Osteoblast (primary cell): ENCODE measurements around the gene CAMK2B. TPM values are rescaled to one million over a fixed set of nuclear protein-coding genes. Genes with fewer than 3 reads are reported as not detected.

Experiments used
- DNase-seq: peaks from one replicate; pipeline ENCODE4 v3.0.0; 2011; ENCODE audit warnings: low spot score, mixed read lengths; ENCODE audit not compliant: insufficient read length; ENCODE audit errors: missing footprints
- H2AFZ ChIP-seq: 2 replicates; pipeline ENCODE4 v1.6.0; 2011; ENCODE audit warnings: mild to moderate bottlenecking, low read length
- H3K27ac ChIP-seq: 2 replicates; pipeline ENCODE4 v1.5.1; 2011; ENCODE audit warnings: mild to moderate bottlenecking, low read depth, low read length, moderate library complexity
- H3K27me3 ChIP-seq: 2 replicates; pipeline ENCODE4 v1.6.0; 2012; ENCODE audit warnings: mild to moderate bottlenecking, control low read depth, inconsistent platforms, low read length, moderate library complexity; ENCODE audit not compliant: insufficient read depth
- H3K36me3 ChIP-seq: 2 replicates; pipeline ENCODE4 v1.5.1; 2011; ENCODE audit warnings: mild to moderate bottlenecking, low read length, control low read depth, moderate library complexity; ENCODE audit not compliant: insufficient read depth
- H3K4me1 ChIP-seq: 2 replicates; pipeline ENCODE4 v1.5.1; 2011; ENCODE audit warnings: mild to moderate bottlenecking, low read length, control low read depth, moderate library complexity; ENCODE audit not compliant: insufficient read depth
- H3K4me2 ChIP-seq: 2 replicates; pipeline ENCODE4 v1.6.0; 2011; ENCODE audit warnings: mild to moderate bottlenecking, low read length; ENCODE audit not compliant: insufficient read depth
- H3K4me3 ChIP-seq: fragments of 200-600 bp; sonication (generic); 3 replicates; pipeline ENCODE4 v1.5.1; 2012; ENCODE audit warnings: mild to moderate bottlenecking, low read length, inconsistent platforms; ENCODE audit not compliant: insufficient read depth
- H3K79me2 ChIP-seq: 2 replicates; pipeline ENCODE4 v1.6.0; 2012; ENCODE audit warnings: mild to moderate bottlenecking, low read length, control low read depth, inconsistent platforms; ENCODE audit not compliant: insufficient read depth
- H3K9me3 ChIP-seq: 2 replicates; pipeline ENCODE4 v1.5.1; 2011; ENCODE audit warnings: low read depth, low read length, control low read depth
- H4K20me1 ChIP-seq: 2 replicates; pipeline ENCODE4 v1.6.0; 2012; ENCODE audit warnings: mild to moderate bottlenecking, low read length, control low read depth; ENCODE audit not compliant: insufficient read depth
- total RNA-seq: library from RNA; depleted of rRNA; stranded (reverse); fragments of >200 nt; gene quantifications from 2 replicates; pipeline ENCODE4 v1.2.3, GENCODE V29; 2012
- TF ChIP-seq, protein P1 (sequence below): IDR thresholded peaks from 2 replicates; pipeline ENCODE4 v1.5.1; 2011; ENCODE audit warnings: mild to moderate bottlenecking, low read depth, low read length, moderate library complexity; ENCODE audit errors: extremely low read depth

Gene CAMK2B
- total RNA-seq, 1 donor, result not detected

DNA sequence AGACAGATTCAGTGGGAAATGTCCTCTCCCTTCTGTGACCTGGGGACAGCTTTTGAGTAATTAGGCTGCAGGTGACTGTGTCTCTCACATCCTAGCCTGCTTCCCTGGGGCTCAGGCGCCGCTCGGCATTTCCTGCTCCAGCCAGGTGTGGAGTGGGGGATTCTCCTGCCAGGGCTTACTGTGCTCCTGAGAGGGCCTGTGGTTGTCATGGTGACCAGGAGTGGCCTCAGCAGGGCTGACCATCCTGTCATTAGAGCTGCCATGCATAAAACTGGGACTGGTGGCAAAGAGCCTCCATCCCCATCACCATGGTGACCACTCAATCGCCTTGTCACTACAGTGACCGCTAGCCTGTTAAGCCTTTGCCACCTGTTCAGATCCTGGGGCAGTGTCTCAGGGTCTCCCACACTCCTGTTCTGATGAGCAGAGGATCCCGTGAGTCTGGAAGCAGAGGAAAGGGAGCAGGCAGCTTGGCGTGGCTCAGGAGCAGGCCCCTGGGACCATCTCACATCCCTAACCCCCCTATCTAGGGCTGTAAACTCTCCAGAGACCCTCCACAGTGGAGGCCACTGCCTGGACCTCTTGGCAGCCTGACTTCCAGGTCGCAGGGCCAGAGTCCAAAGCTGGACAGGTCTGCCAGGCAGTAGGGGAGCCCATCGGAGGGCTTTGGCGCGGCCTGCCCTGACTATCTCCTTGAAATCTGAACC is 136.0 kb downstream of the CAMK2B start, which contains the start of gene GCK:
TSS of gene GCK (minus strand) at position 154 of the 707 bp plus-strand sequence. CDS start 486 bp downstream, outside the sequence.
- H3K4me3 ChIP-seq, result no peak within 1 kb of the TSS
- no peak within 1 kb of the TSS for H2AFZ ChIP-seq
- H3K79me2 ChIP-seq, result no peaks in the 10 kb centered on the region
- H3K27me3 ChIP-seq, result peaks cover 14% of the 10 kb centered on the region
- no peaks in the 10 kb centered on the region for H3K9me3 ChIP-seq
- no peaks in the 10 kb centered on the region for H3K36me3 ChIP-seq
- no peaks in the 10 kb centered on the region for H4K20me1 ChIP-seq
- no peak for DNase-seq
- no peak within 1 kb of the TSS for H3K4me2 ChIP-seq
- peaks cover 9% of the 10 kb centered on the region for H3K4me1 ChIP-seq
- no peak within 1 kb of the TSS for H3K27ac ChIP-seq
- TF ChIP-seq, protein P1, sequence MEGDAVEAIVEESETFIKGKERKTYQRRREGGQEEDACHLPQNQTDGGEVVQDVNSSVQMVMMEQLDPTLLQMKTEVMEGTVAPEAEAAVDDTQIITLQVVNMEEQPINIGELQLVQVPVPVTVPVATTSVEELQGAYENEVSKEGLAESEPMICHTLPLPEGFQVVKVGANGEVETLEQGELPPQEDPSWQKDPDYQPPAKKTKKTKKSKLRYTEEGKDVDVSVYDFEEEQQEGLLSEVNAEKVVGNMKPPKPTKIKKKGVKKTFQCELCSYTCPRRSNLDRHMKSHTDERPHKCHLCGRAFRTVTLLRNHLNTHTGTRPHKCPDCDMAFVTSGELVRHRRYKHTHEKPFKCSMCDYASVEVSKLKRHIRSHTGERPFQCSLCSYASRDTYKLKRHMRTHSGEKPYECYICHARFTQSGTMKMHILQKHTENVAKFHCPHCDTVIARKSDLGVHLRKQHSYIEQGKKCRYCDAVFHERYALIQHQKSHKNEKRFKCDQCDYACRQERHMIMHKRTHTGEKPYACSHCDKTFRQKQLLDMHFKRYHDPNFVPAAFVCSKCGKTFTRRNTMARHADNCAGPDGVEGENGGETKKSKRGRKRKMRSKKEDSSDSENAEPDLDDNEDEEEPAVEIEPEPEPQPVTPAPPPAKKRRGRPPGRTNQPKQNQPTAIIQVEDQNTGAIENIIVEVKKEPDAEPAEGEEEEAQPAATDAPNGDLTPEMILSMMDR, result no peak

DNA sequence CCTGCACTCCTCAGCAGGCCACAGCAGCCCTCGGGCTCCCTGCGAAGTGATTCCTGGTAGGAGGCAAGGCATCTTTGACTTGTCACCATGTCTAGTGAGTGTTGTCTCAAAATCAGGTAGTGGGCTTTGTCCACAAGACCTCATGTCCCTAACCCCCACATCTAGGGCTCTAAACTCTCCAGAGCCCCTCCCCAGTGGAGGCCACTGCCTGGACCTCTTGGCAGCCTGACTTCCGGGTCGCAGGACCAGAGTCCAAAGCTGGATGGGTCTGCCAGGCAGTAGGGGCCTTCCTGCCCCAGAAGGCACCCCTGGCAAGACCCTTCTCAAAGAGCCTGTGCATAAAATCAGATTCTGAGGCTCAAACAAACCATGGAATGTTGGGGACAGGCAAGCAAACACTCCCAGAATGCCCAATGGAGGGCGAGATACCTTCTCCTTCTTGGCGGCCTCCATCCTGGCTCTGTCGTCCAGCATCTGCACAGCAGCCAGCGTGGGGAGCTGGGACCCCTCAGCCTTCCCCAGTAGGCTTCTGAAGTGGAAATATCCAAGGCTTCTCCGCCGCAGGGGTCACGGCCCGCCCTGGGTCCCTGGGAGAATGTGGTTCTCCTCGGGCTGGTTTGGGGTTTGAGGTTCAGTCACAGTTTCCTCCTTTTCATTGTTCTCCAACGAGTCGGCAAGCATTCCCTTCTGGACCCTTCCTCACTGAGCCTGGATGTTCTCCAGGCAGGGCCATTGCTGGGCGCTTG is 136.7 kb downstream of the CAMK2B start:
- TF ChIP-seq, protein P1, result no peak
- H3K4me1 ChIP-seq, result peaks cover 12% of the 10 kb centered on the region

DNA sequence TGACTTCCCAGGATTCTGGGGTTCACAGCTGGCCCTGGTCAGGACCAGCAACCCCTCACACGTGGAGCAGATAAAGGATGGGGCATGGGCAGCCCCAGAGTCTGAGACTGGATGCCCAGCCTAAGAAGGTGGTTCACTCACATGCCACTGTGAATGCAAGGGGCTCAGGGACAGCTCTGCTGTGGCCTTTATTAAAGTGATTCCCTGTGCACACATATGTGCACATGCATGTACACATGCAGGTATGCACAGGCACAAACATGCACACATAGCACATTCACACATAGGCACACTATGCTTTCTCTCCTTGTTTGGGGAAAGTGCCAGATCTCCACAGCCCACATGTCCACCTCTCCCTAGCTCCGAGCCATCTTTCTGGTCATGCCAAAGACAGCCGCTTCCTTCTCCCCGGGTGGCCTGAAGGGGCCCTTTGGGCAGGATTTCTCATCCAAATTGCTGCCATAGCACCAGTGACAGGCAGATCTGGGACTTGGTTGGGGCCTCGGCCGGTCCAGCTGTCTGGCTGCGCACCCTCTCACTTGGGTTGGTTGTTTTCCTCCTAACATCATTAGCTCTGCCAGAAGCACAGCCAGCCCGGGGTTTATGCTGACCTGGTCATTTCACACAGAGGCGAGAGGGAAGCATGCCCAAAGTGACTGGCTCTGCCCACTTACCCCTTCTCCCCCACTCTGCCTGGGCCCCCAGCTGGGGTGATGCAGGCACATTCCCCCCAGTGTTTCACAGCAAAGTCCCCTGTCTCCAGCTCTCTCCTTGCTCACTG is 137.6 kb downstream of the CAMK2B start:
- DNase-seq, result no peak
- Histone ChIP-seq H2AFZ (no peak overlapping the region), H3K36me3 (no peaks in the 10 kb centered on the region)

More for the DNA sequence above, 136.7 kb downstream of the CAMK2B start:
- Histone ChIP-seq H3K27me3 (peaks cover 14% of the 10 kb centered on the region), H3K4me3 (no peak overlapping the region), H3K27ac (no peak overlapping the region), H2AFZ (no peak overlapping the region), H3K79me2 (no peaks in the 10 kb centered on the region), H3K36me3 (no peaks in the 10 kb centered on the region), H4K20me1 (no peaks in the 10 kb centered on the region), H3K4me2 (no peak overlapping the region), H3K9me3 (no peaks in the 10 kb centered on the region)
- DNase-seq, result no peak

More for the DNA sequence above, 137.6 kb downstream of the CAMK2B start:
- no peaks in the 10 kb centered on the region for H3K79me2 ChIP-seq
- no peaks in the 10 kb centered on the region for H4K20me1 ChIP-seq
- TF ChIP-seq, protein P1, result no peak
- H3K27me3 ChIP-seq, result peaks cover 20% of the 10 kb centered on the region
- no peak overlapping the region for H3K4me2 ChIP-seq
- no peak overlapping the region for H3K4me3 ChIP-seq
- H3K9me3 ChIP-seq, result peaks cover 2% of the 10 kb centered on the region
- H3K27ac ChIP-seq, result no peak overlapping the region
- peaks cover 12% of the 10 kb centered on the region for H3K4me1 ChIP-seq
